Kidney tubule cell (primary cell): Measurements from ENCODE around the gene SLIT3.
A peak's percentile ranks its signal among the peaks of the same experiment; 100 is the strongest.

Source experiments
- DNase-seq: peaks from one replicate; pipeline ENCODE4 v3.0.0-alpha.2; 2018; ENCODE audit warnings: low spot score

The SLIT3 gene

DNA sequence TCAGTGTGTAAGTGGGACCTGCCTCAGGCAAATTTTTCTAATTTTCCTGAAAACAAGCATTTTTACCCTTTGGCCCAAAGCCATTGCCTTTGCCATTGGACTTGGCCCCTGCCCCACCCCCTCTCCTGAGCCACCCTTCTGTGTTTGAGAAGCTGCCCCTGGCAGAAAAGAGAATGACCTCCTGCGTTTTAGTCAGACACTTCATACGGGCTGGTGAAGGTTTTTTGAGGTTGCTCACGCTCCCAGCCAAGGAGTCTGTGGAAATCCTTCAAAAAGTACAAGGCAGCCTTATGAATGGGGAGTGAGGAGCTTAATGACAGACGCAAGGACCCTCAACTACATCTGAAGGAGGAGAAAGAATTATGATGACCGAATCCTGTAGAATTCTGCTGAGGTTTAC, 308.9 kb downstream of the SLIT3 start:
- no peak for DNase-seq

DNA sequence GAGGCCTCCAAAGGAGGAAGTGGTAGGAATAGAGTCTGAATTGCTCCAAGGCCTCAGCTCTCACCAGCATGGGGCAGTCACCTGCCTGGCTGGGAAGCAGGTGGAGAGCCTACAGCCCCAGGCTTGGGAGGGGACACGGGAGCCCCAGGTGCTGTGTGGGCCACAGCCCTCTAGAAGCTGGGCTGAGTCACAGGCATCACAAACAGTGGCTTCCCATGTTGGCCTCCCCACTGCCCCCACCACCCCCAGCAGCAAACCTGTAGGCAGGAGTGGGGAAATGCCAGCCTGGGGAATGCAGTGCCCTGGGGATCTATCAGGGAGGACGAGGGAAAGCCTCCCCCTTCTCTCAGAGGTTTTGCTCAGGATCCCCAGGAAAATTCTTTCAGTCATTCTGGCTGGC, 309.6 kb downstream of the SLIT3 start:
- DNase-seq = peak; percentile 31

GRCh38 chr5:168990679-168991078, 310.3 kb downstream of the SLIT3 start:
- no peak for DNase-seq

DNA sequence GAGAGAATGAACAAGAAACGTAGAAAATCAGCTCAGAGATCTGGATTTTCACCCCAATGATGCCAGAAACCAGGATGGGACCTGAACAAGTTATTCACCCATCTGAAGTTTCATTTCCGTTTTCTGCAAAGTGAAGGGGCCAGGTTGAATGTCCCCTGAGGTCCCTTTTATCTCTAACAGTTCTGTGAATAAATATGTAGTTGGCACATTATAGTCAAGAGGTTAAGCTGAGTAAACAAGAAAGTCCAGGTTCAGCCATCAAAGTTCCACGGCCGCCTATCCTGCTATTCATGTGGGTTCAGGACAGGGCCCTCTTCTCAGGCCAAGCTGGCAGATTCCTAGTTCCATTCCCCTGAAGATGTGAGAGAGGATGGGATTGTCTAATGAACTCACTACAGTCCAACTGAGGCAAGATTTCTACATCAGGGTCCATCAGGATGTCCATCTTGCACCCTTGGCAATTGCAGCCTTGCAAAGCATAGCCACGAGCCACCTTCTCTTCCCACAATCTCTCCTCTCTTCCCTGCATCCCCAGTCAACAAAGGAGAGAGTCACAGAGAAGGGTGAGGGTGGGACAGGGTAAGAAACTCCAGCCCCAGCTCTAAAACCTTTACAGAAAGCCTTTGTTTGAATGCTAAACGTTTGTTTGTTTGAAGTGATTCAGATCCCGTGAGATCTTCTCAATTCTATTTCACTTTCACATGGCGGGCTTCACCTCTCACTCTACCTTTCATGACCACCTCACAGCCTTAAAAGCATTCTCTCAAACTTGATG, 311.0 kb downstream of the SLIT3 start:
- DNase-seq = no peak

GRCh38 chr5:168988699-168989098, 312.2 kb downstream of the SLIT3 start:
- no peak for DNase-seq

DNA sequence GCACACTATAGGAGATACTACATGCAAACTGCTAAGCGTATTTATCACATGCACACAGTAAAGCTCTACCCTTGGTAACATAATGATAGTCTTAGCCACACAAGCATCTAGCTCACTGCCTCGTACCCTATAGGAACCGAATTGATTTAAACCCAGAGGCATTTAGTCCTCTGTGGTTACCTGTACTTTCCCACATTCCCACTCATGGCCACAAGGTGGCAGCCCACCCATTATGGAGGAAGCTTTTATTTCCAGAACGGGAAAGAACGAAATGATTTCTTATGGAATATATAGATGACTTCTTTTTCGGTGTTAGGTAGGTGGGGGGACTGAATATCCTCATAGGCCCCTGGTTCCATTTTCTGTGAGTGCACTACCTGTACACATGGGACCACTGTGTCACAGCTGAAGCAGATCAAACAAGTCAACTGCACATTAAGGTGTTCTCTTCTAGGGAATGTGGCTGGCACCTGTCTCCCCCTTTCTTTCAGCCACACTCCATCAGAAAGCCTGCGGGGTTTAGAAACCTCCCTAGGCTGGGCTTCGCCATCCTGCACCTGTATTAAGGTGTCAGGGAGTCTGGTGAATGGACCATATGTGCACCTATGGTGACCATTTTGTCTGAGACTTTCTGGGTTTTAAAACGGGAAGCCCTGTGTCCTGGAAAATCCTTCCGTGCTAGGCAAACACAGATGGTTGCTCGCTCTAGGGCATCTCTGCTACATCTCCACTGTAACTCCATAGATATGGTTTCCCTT, 313.2 kb downstream of the SLIT3 start:
- peak; percentile 69 for DNase-seq

DNA sequence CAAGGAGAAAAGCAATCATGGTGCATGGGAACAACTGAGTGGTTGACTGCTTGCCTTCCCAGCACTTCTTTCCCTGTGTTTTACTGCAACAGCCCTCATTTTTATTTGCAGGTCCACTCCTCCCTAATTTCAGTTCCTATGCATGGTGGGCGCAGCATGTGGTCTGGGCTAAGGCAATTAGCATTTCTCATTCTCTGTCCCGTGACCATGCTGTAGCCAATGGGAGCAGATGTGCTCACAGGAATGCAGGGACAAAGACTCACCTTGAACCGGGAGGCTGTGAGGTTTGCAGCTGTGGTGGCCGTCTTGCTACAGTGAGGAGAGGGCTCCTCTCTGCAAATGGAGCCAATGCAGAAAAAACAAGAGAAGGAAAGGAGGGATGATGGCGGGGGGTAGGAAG, 315.5 kb downstream of the SLIT3 start:
- DNase-seq = no peak

DNA sequence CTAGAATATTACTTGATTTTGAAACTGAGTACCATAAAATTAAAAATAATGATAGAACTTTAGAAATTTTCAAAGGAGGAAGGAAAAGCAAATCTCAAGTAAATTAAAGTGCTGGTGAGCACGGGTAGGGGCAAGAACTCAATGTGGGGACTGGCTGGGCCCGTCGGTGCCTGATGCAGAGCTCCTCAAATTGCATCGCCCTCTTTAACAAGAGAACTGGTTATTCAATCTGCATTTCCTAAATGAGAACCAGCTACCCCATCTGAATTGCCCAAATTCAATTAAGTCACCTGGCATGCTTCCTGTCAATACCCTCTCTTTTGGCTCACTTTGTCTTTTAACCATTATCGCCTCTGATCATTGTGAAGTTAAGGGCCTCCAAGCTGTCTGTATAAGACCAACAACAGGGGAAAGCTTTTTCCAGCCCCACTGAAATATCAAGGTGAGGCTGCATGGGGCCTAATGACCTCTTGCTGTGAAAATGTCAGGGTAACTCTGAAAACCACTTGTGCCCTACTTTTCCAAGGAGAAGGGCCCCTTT, 316.7 kb downstream of the SLIT3 start:
- DNase-seq = no peak

DNA sequence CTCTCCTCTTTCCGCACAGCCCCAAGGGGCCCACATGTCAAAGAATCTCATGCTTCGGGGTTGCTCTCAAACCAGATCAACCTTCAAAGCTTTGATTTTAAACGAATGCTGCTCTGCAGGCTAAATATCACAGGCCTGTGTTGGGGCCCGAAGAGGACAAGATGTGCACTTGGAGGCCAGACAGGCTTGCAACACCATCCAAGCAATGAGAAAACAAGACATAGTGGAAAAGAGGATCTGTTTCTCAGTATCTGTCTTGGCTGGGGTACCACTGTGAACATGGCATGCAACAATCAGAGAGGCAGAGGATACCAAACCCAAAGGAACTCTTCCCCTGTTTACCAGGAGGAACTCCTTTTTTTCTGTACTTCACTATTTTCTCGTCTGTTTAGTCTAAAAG, 321.8 kb downstream of the SLIT3 start:
- DNase-seq = no peak

DNA sequence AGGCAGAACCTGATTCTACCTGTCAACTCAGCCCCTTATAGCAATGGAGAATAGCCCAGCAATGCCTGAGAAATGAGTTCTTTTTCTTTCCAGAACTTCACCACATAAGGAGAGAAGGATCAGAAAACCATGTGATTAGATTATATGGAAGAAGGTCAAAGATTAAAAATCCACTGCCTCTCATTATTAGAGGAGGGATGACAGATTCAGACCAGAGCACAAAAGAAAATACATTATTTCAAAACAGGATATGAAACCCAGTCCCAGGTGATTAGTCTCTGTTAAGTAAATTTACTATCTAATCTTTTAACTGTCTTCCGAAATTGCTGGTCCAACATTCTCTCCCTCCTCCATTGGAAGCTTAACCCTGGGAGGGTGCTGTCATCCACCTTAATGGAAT, 322.4 kb downstream of the SLIT3 start:
- DNase-seq = no peak

DNA sequence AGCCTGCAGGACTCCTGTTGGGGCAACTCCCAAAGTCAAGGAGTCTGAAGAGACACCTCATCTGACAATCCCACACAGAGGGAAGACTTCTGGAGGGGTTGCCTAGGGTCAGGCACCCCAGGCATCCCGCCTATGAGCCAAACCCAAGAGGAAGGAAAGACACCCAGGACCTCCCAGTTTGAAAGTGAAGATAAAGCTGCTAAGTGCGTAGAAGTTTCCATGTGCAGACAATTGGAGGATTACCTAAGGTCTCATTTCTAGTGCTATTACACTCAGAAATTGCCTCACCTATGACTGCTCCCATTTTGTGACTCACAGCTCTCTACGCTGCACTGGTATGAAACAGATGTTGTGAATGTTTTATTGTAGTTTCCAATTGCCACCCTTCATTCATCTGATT, 322.9 kb downstream of the SLIT3 start:
- DNase-seq = peak; percentile 87

- peak; percentile 90 for DNase-seq
Measured at GRCh38 chr5:168976311-168976970, 324.5 kb downstream of the SLIT3 start.

DNA sequence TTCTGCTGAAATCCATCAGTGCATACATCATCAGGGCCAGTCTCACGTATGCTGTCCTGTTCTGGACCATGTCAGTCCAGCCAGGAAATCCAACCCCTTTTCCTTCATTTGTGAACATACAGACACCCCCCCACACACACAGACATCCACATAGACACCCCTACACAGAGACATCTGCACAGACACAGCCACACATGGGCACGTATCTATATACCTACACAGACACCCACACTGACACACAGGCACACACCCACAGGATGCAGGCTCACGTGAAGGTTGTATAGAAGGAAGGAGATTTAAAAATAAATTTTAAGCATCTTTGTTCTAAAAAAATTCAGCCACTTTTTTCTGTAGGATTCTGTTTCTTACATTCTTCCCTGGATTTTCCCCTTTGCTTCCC, 325.6 kb downstream of the SLIT3 start:
- DNase-seq = no peak

DNA sequence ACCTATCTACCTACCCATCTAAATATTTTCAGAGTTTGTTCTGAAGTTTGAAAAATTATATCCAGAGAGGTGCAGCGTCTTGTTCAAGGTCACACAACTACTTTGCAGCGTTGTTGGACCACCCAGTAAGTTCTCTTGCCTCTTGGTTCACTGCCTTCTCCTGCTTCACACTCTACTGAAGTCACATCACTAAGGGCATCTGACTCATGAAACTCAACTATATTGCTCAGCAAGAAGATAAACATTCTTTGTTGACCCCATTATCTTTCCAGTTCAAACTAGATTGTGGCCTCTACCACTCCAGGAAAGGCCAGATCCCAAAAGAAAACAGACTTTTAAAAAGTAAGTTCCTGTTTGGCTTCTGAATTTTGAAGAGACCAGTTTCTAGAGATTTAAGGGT, 326.9 kb downstream of the SLIT3 start:
- peak; percentile 77 for DNase-seq

DNA sequence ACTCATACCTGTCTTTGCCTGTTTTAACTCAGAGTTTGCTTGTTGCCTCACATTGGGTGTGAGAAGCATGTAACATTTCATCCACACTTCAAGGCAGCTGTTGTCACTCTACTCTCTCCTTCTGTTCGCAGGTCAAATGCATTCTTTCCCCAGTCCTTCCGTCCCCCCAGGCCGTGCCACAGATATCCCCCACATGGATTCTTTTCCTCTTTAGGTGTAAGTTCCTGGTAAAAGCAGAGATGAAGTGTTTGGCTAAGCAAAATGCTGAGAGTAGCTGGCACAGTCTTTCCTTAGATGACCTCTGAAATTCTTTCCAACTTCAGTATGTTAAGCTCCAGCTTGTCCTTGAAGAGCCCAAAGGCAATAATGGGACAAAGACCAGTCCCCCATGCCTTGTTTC, 328.2 kb downstream of the SLIT3 start:
- no peak for DNase-seq

- no peak for DNase-seq
Measured at GRCh38 chr5:168971100-168971499, 329.8 kb downstream of the SLIT3 start.

- DNase-seq = no peak
Measured at GRCh38 chr5:168969326-168969886, 331.5 kb downstream of the SLIT3 start.

- DNase-seq = no peak
Measured at GRCh38 chr5:168967882-168968620, 332.9 kb downstream of the SLIT3 start.

- DNase-seq = no peak
Measured at GRCh38 chr5:168965638-168966037, 335.3 kb downstream of the SLIT3 start.

- DNase-seq = no peak
Measured at GRCh38 chr5:168964182-168964581, 336.8 kb downstream of the SLIT3 start.

DNA sequence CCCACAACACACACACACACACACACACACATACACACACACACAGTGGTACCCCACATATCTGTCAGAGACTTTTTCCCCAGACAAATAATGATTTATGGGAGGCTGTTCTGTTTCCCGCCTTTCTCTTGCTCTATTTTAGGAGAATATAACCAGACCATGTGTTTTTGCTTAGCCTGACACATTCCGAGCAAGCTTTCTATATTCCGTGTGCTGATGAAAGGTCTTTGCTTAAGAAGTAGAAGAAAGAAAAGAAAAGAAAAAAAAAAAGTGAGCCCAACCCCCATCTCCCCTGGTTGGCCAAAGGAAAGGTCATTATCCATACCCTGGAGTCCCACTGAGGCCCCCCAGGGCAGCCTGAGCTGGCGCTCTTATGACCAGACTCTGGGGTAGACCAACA, 338.6 kb downstream of the SLIT3 start:
- DNase-seq = no peak

- no peak for DNase-seq
Measured at GRCh38 chr5:168961681-168962080, 339.3 kb downstream of the SLIT3 start.
